ENCODE measurements around the gene CCDC57.
A peak's percentile ranks its signal among the peaks of the same experiment; 100 is the strongest.

Gene CCDC57

DNA sequence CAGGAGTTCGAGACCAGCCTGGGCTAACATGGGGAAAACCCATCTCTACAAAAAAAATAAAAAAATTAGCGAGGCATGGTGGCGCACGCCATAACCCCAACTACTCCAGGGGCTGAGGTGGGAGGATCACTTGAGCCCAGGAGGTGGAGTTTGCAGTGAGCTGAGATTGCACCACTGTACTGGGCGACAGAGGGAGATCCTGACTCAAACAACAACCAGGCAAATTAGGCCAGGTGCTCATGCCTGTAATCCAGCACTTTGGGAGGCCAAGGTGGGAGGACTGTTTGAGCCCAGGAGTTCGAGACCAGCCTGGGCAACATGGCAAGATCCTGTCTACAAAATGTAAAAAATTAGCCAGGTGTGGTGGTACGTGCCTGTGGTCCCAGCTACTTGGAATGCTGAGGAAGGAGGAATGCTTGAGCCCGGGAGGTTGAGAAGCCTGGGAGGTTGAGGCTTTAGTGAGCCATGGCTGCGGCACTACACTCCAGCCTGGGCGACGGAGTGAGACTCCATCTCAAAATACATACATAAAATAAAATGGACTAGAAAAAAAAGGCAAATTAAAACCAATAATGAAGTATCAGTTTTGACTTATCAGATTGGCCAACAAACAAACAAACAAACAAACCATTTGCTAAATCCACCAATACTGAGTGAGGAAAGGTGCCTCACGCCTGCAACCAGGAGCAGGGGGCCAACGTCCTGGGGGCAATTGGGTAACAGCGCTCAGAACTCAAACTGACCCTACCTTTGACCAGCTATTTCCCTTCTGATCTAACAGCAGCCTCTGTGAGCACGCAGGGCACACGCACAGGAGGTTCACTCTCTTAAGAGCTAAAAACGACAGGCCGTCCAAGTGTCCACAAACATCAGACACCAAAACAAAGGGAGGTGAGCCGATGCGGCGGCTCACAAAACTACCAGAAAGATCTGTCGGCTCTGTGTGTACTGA, 95.2 kb downstream of the CCDC57 start:
- Histone ChIP-seq H3K27ac (ENCODE audit: low read depth, low read length, severe bottlenecking) (peak overlapping the region; percentile 72), H3K4me1 (ENCODE audit: control insufficient read depth, insufficient read depth, low read length, poor library complexity, severe bottlenecking) (peaks cover 49% of the 10 kb centered on the region), H3K36me3 (ENCODE audit: control insufficient read depth, insufficient read depth, low read length) (peaks cover 16% of the 10 kb centered on the region), H3K4me3 (ENCODE audit: extremely low read depth, insufficient read depth, low read length, poor library complexity, severe bottlenecking) (no peak overlapping the region), H3K9me3 (ENCODE audit: control insufficient read depth, low read length) (no peaks in the 10 kb centered on the region)
- 88 to 93% methylated on average over 12 to 14 of the region's 22 CpGs for WGBS, 2 experiments (ENCODE audit: insufficient coverage in 2 of 2)

DNA sequence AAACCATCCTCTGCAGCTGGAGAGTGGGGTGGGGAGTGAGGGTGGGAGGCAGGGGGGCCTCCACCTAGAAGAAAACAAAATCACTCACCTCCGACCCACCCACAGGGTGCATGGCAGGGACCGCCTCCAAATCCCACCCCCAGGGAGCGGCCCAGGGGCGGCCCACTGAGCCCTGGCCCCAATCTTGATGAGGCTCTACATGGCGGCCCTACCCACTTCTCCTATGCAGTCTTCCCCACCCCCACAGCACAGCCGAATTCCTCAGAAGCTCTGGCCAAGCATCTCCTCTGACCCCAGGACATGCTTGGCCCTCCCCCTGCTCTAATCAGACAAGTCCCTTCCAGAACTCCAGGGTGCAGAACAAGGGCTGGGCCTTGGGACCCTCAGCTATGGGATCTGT, 96.4 kb downstream of the CCDC57 start:
- H3K4me3 ChIP-seq (ENCODE audit: extremely low read depth, insufficient read depth, low read length, poor library complexity, severe bottlenecking): no peak overlapping the region
- H3K4me1 ChIP-seq (ENCODE audit: control insufficient read depth, insufficient read depth, low read length, poor library complexity, severe bottlenecking): peaks cover 38% of the 10 kb centered on the region
- peaks cover 18% of the 10 kb centered on the region for H3K36me3 ChIP-seq (ENCODE audit: control insufficient read depth, insufficient read depth, low read length)
- peak overlapping the region; percentile 41 for H3K27ac ChIP-seq (ENCODE audit: low read depth, low read length, severe bottlenecking)
- no peaks in the 10 kb centered on the region for H3K9me3 ChIP-seq (ENCODE audit: control insufficient read depth, low read length)
- WGBS, 2 experiments (ENCODE audit: insufficient coverage in 2 of 2): 57 to 68% methylated on average over 4 to 5 of the region's 6 CpGs

GRCh38 chr17:82114872-82115271, 97.8 kb downstream of the CCDC57 start:
- Histone ChIP-seq H3K36me3 (ENCODE audit: control insufficient read depth, insufficient read depth, low read length) (peaks cover 22% of the 10 kb centered on the region), H3K4me3 (ENCODE audit: extremely low read depth, insufficient read depth, low read length, poor library complexity, severe bottlenecking) (no peak overlapping the region)
- WGBS, 2 experiments (ENCODE audit: insufficient coverage in 2 of 2): 95 to 96% methylated on average over 4 to 8 of the region's 9 CpGs

DNA sequence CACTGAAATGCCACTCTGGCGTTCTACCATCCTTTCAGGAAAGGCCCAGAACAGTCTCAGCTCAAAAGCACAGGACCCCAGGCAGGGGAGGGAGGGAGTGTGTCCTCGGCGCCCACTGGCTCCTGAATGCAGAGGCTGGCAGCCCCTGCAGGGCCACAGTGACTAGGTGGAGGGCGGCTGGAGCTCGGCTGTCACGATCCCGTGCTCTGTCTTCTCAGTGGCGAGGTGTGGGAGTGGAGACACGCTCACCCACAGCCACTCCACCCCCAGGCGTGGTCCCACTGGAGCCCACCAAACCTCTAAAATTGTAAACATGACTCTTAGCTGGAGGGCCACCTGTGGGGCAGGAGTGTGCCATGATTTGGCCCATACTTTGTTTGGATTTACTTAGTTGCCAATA, 98.2 kb downstream of the CCDC57 start:
- WGBS, 2 experiments (ENCODE audit: insufficient coverage in 2 of 2): 96 to 97% methylated on average over 4 to 9 of the region's 10 CpGs
- H3K9me3 ChIP-seq (ENCODE audit: control insufficient read depth, low read length): no peaks in the 10 kb centered on the region
- H3K4me3 ChIP-seq (ENCODE audit: extremely low read depth, insufficient read depth, low read length, poor library complexity, severe bottlenecking): no peak overlapping the region
- peaks cover 29% of the 10 kb centered on the region for H3K4me1 ChIP-seq (ENCODE audit: control insufficient read depth, insufficient read depth, low read length, poor library complexity, severe bottlenecking)
- H3K27ac ChIP-seq (ENCODE audit: low read depth, low read length, severe bottlenecking): no peak overlapping the region
- peaks cover 22% of the 10 kb centered on the region for H3K36me3 ChIP-seq (ENCODE audit: control insufficient read depth, insufficient read depth, low read length)

More at GRCh38 chr17:82114872-82115271, 97.8 kb downstream of the CCDC57 start:
- H3K27ac ChIP-seq (ENCODE audit: low read depth, low read length, severe bottlenecking): no peak overlapping the region
- H3K9me3 ChIP-seq (ENCODE audit: control insufficient read depth, low read length): no peaks in the 10 kb centered on the region
- peaks cover 33% of the 10 kb centered on the region for H3K4me1 ChIP-seq (ENCODE audit: control insufficient read depth, insufficient read depth, low read length, poor library complexity, severe bottlenecking)

DNA sequence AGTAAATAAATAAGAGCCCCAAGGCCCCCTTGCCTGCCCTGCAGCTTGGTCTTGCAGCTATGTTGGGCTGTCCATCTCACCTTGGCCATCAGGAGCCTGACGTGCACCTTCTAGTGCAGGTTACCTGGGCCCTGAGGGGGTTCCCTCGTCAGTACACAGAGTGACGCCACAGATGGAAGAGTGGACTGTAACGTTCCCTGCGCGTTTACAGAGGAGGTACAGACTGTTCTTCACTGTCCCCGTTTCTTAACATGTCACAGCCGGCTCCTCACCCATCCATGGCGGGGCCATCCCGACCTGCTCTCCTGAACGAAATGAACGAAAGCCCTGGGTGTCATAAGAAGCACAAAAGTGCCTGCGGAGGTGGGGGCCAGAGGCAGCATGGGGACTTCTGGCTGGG, 98.7 kb downstream of the CCDC57 start:
- Histone ChIP-seq H3K27ac (ENCODE audit: low read depth, low read length, severe bottlenecking) (no peak overlapping the region), H3K4me3 (ENCODE audit: extremely low read depth, insufficient read depth, low read length, poor library complexity, severe bottlenecking) (no peak overlapping the region), H3K4me1 (ENCODE audit: control insufficient read depth, insufficient read depth, low read length, poor library complexity, severe bottlenecking) (peaks cover 24% of the 10 kb centered on the region), H3K36me3 (ENCODE audit: control insufficient read depth, insufficient read depth, low read length) (peaks cover 22% of the 10 kb centered on the region), H3K9me3 (ENCODE audit: control insufficient read depth, low read length) (no peaks in the 10 kb centered on the region)
- WGBS, 2 experiments (ENCODE audit: insufficient coverage in 2 of 2): 87 to 97% methylated on average over 12 to 13 of the region's 13 CpGs

DNA sequence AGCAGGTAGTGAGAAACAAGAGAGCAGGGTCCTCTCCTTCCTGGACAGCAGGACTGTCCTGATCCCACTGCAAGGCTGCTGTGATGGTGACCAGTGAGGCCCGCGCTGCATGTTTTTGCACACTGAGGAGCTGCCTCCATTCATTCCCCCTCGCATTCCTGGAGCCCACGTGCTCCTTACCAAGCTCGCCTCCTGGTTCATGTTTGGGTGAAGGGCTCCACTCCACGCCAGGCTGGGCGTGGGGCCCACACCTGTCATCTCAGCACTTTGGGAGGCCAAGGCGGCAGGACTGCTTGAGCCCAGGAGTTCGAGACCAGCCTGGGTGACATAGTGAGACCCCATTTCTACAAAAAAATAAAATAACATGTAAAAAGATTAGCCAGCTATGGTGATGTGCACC, 99.2 kb downstream of the CCDC57 start:
- H3K27ac ChIP-seq (ENCODE audit: low read depth, low read length, severe bottlenecking): no peak overlapping the region
- peaks cover 21% of the 10 kb centered on the region for H3K4me1 ChIP-seq (ENCODE audit: control insufficient read depth, insufficient read depth, low read length, poor library complexity, severe bottlenecking)
- no peaks in the 10 kb centered on the region for H3K9me3 ChIP-seq (ENCODE audit: control insufficient read depth, low read length)
- H3K36me3 ChIP-seq (ENCODE audit: control insufficient read depth, insufficient read depth, low read length): peaks cover 22% of the 10 kb centered on the region
- 94% methylated on average over 7 to 8 of the region's 9 CpGs for WGBS, 2 experiments (ENCODE audit: insufficient coverage in 2 of 2)
- H3K4me3 ChIP-seq (ENCODE audit: extremely low read depth, insufficient read depth, low read length, poor library complexity, severe bottlenecking): no peak overlapping the region

DNA sequence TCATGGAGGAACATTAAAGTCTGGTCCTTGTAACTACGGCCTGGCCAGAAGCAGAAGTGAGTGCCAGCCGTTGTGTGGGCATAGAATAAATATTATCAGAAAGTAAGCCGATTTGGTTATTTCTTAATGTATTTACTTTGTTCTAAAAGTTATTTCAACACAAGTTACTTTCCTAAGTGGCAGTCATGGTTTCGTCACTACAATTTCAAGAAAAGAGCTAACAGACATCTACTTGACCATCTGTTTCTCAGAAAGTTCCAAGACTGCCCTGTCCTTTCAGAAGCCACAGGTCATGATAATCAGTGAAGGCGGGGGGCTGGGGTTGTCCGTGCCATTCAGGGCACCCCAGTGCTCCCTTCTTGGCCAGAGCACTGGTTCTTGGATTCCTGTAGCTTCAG, 99.7 kb downstream of the CCDC57 start:
- no peaks in the 10 kb centered on the region for H3K9me3 ChIP-seq (ENCODE audit: control insufficient read depth, low read length)
- whole genome bisulfite sequencing, 2 experiments (ENCODE audit: insufficient coverage in 2 of 2): 89 to 96% methylated on average over 3 to 4 of the region's 6 CpGs

GRCh38 chr17:82112181-82112913, 100.3 kb downstream of the CCDC57 start:
- Histone ChIP-seq H3K4me1 (ENCODE audit: control insufficient read depth, insufficient read depth, low read length, poor library complexity, severe bottlenecking) (peaks cover 10% of the 10 kb centered on the region), H3K9me3 (ENCODE audit: control insufficient read depth, low read length) (no peaks in the 10 kb centered on the region), H3K36me3 (ENCODE audit: control insufficient read depth, insufficient read depth, low read length) (peaks cover 27% of the 10 kb centered on the region), H3K27ac (ENCODE audit: low read depth, low read length, severe bottlenecking) (no peak overlapping the region), H3K4me3 (ENCODE audit: extremely low read depth, insufficient read depth, low read length, poor library complexity, severe bottlenecking) (no peak overlapping the region)
- WGBS, 2 experiments (ENCODE audit: insufficient coverage in 2 of 2): 92 to 97% methylated on average over 15 of the region's 18 CpGs

More for the DNA sequence above, 99.7 kb downstream of the CCDC57 start:
- H3K4me3 ChIP-seq (ENCODE audit: extremely low read depth, insufficient read depth, low read length, poor library complexity, severe bottlenecking): no peak overlapping the region
- H3K4me1 ChIP-seq (ENCODE audit: control insufficient read depth, insufficient read depth, low read length, poor library complexity, severe bottlenecking): peaks cover 16% of the 10 kb centered on the region
- peaks cover 24% of the 10 kb centered on the region for H3K36me3 ChIP-seq (ENCODE audit: control insufficient read depth, insufficient read depth, low read length)
- H3K27ac ChIP-seq (ENCODE audit: low read depth, low read length, severe bottlenecking): no peak overlapping the region

GRCh38 chr17:82110298-82110697, 102.3 kb downstream of the CCDC57 start:
- H3K4me3 ChIP-seq (ENCODE audit: extremely low read depth, insufficient read depth, low read length, poor library complexity, severe bottlenecking): no peak overlapping the region
- WGBS, 2 experiments (ENCODE audit: insufficient coverage in 2 of 2): 100% methylated on average over 1 to 2 of the region's 3 CpGs
- H3K36me3 ChIP-seq (ENCODE audit: control insufficient read depth, insufficient read depth, low read length): peaks cover 27% of the 10 kb centered on the region
- no peaks in the 10 kb centered on the region for H3K9me3 ChIP-seq (ENCODE audit: control insufficient read depth, low read length)
- peaks cover 14% of the 10 kb centered on the region for H3K4me1 ChIP-seq (ENCODE audit: control insufficient read depth, insufficient read depth, low read length, poor library complexity, severe bottlenecking)
- no peak overlapping the region for H3K27ac ChIP-seq (ENCODE audit: low read depth, low read length, severe bottlenecking)

GRCh38 chr17:82108961-82109475, 103.6 kb downstream of the CCDC57 start:
- Histone ChIP-seq H3K9me3 (ENCODE audit: control insufficient read depth, low read length) (no peaks in the 10 kb centered on the region), H3K36me3 (ENCODE audit: control insufficient read depth, insufficient read depth, low read length) (peaks cover 21% of the 10 kb centered on the region), H3K4me1 (ENCODE audit: control insufficient read depth, insufficient read depth, low read length, poor library complexity, severe bottlenecking) (peaks cover 16% of the 10 kb centered on the region), H3K4me3 (ENCODE audit: extremely low read depth, insufficient read depth, low read length, poor library complexity, severe bottlenecking) (no peak overlapping the region), H3K27ac (ENCODE audit: low read depth, low read length, severe bottlenecking) (no peak overlapping the region)
- 98 to 99% methylated on average over 12 to 13 of the region's 14 CpGs for WGBS, 2 experiments (ENCODE audit: insufficient coverage in 2 of 2)
